Iris pigment epithelial cell (primary cell): ENCODE measurements around the gene TIMM22.
"Not testable (repeated sequence)": the region's sequence is repeated elsewhere in the genome, so short reads cannot be mapped to it uniquely, and the experiment has no call there.

Source experiments
- DNase-seq: peaks from one replicate; pipeline ENCODE4 v3.0.0-alpha.2; 2011; ENCODE audit warnings: low read depth

Gene TIMM22

DNA sequence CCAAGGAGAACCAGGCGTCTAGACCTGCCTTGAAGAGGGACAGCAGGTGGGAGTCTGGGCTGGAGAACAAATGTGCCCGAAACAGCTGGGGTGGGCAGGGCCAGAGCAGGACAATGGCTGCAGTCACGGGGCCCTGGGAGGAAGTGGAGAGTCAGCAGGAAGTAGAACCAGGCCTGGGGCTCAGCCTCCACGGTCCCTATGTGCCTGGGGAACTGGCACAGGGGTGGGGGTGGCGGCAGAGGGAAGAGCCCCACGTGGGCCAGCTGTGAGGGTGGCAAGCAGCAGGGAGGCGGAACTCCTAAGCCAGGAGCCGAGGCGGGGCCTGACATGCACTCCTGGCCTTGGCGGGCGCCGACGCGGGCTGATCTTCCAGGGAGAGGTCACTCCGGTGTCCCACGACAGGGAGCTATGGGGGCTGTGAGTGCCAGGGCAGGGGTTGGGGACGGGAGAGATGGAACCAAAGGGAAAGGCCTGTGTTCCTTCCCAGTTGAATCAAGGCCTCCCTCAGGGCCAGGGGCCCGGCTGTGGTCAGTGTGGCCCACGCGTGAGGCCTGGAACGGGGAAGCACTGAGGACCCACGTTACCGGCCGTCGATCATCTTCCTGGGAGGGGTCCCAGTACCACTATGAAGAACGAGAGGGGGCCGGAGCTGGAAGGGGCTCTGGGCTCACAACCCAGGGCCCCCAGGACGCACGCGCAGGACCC, 42.7 kb downstream of the TIMM22 start:
- DNase-seq: no peak

DNA sequence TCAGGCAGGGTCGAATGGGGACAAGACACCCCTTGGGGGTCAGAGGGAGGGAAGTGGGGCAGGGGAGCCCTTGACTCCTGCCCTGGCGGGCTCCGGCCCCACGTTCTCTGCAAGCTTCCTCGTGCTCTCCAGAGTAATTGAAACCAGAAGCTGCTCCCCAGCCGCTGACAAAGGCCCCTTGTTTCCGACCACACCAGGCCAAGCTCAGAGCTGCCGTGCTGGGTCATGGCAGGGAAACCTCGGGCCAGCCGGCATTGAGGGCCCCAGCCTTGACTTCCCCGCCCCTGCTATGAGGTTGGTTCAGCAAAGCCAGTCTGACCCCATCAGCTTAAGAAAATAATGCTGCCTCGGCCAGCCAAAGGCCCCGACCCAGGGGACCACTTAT, 43.3 kb downstream of the TIMM22 start:
- DNase-seq: no peak

DNA sequence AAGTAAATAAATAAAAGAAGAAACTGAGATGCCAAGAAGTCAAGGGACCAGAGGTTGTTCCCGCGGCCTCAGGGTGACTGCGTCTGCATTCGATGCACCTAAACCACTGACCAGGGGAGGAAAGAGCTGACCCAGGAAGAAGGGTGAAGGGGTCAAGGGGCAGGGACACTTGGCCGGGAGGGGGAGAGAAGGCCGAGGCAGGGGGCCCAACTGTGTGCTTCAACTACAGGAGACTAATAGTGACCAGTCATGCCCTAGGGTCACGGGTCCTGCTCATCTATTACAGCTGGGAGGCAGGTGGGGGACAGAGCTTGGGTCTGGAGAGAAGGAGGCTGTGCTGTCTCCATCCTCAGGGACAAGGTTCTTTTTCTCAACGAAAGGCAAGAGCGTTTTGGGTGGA, 44.8 kb downstream of the TIMM22 start:
- no peak for DNase-seq

DNA sequence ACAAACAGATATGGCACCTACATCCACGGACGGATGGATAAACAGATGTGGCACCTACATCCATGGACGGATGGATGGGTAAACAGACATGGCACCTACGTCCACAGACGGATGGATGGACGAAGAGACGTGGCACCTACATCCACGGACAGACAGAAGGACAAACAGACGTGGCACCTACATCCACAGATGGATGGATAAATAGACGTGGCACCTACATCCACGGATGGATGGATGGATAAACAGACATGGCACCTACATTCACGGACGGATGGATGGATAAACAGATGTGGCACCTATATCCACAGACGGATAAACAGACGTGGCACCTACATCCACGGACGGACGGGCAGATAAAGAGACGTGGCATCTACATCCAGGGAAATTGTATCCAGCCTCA, 45.6 kb downstream of the TIMM22 start:
- DNase-seq: no peak

DNA sequence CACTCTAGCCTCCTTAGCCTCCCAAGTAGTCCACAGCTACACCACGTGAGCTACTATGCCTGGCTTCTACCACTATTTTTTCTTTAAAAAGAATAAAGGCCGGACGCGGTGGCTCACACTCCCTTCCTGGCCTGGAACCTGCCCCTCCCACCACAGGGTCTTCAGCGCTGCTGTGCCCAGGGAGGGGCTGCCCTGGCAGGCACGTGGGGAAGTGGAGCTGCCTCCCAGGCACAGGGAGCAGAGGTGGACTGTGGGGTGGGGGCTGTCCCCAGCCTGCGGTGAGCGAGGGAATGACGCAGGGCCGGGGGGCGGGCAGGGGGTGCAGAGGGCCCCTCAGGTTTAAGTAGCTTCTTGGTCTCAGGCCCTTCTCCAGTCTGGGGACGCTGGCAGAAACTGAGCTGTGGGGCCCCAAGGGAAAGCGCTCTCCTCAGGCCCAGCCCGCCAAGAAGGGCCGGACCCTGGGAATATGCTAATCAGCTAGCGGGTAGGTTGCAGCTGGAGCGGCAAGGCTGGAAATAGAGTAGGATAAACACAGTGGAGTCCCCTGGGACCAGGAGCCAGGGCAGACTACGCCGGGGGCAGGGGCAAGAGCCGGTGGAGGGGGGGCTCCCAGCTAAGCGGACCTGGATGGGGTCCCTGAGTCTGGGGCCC, 46.8 kb downstream of the TIMM22 start:
- no peak for DNase-seq

DNA sequence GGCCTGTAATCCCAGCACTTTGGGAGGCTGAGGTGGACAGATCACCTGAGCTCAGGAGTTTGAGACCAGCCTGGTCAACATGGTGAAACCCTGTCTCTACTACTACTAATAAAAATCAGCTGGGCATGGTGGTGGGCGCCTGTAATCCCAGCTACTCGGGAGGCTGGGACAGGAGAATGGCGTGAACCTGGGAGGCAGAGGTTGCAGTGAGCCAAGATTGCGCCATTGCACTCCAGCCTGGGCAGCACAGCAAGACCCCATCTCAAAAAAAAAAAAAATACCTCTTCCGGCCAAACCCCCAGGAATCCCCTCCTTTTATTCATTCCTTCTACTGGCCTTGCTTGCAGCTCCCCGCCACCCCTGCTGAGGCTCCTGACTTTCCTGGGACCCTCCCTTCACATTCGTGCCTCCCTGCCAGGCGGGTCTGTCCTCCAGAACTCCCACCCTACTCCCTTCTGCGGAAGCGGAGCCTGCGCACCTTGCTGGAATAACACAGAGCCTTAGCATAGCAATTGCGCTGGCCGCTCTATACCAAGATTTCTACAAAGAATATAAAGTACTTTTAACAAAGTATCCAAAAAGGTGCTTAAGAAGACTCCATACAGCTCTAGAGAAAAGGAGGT, 47.6 kb downstream of the TIMM22 start:
- DNase-seq: not testable (repeated sequence)

DNA sequence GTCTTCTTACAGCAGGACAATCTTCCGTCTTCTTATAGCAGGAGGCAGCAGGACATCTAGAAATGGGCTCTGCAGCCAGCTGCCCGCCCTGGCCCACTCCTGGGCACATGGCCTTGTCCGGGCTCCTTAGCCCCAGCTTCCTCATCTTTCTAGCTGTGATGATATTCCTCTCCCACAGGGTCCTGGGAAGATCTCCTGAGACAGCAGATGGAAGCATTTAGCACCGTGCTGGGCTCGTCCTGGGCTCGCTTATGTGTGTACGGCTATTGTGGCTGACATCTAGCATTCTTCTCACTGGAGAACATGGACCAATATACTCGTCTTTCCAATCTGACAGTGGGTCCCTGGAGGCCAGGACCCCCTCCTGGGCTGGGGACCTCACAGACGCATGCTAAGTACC, 48.5 kb downstream of the TIMM22 start:
- no peak for DNase-seq

DNA sequence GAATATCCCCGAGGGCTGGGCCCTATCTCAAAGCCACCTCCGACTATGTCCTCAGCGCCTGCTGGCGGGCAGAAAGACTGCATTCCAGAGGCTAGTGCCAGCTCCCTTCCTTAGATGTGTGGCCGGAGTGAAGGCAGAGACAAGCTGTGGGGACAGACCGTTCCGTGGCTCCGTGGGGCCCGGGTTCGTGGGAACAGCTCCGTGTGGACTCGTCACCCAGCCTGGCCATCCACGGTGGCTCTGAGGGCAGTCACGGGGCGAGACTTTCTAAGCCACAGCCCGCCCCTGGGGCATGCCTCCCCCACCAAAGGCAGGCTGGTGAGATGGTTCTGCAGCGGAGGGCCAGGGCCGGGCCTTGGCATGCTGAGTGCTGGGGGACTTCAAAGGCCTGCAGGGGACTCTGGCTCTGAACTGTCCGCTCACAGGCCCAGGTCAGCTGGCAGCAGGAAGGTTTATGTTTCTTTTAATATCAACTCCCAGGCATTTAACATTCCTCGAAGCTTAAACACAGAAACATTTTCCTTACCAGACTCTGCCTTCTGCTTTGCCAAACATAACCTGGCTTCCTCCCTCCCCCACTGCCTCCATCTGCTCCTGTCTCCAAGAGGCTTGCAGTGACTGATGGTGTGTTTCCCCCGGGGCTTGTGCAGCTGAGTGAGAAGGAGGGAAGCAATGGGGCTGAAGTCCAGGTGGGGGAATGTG, 50.4 kb downstream of the TIMM22 start:
- DNase-seq: peak; percentile 53

DNA sequence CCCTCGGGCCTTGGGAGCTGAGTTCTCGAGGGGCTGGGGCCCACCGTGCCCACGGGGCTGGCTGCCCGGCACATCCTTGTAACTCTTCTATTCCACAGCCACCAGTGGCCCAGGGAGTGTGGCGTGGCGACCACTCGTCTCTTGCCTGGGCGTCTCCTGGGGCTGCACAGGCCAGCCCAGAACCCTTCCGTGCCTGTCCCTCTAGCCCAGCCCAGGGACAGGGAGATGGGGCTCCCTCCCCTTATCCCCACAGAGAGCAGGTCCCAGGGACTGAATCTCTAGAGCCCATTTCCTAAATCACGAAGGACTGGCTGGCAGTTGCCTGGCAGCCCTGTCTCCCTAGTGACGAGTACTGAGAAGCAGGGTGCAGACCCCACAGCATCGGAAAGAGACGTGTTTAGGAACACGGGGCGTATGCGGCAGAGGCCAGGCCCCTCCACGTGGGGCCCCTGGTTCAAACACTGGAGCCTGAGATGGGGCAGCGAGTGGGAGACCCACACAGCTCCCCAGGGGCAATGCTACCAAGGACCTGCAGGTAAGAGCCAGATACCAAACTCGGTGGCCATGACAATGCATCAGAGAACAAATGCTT, 51.0 kb downstream of the TIMM22 start:
- no peak for DNase-seq

DNA sequence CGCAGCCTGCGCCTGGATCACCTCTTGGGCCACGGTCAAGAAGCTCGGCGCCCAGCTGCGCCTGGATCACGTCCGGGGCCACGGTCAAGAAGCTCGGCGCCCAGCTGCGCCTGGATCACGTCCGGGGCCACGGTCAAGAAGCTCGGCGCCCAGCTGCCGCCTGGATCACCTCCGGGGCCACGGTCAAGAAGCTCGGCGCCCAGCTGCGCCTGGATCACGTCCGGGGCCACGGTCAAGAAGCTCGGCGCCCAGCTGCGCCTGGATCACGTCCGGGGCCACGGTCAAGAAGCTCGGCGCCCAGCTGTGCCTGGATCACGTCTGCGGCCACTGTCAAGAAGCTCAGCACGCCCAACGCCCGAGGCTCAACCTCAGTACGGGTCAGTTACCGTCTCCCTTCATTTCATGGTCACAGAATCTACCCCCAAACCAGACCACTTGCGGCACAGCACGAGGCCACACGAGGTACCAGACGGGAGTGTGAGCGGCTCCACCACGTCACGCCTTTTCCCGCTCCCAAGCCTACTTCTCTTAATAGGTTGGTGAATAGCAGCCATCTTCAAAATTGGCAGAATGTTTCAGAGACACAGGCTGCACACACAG, 51.7 kb downstream of the TIMM22 start:
- not testable (repeated sequence) for DNase-seq

DNA sequence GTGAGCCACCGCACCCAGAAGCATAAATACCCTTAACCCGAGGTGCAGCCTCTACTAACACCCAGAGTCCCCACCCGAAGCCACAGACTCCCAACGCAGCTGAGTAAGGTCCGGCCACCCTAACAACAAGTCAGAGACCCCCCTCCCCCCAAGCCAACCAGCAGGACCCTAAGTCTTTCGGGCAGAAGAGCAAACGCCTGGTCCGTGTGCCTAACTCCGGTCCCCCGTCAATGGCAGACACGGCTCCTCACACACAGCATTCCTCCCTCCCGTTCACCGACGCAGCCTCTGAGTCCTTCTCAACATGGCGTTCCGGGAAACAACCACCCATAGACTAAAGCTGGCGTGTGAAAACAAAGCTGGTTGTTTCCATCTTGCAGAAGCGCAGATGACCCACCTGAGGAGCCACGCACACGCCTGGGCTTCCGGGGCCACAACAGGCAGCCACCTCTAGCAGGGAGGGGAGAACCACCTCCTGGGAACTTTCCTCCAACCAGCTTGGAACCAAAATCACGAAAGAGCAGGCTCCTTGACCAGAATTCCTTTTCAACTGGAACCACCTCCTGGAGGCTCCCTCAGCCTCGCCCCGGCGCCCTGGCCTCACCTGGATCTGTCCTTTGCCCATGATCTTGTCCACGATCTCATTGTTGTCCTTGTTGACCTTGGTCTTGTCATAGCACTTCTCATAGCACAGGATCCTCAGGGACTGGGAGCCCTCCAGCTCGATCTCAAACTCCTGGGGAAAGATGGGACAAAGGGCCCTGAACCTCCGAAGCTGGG, 52.7 kb downstream of the TIMM22 start:
- no peak for DNase-seq

DNA sequence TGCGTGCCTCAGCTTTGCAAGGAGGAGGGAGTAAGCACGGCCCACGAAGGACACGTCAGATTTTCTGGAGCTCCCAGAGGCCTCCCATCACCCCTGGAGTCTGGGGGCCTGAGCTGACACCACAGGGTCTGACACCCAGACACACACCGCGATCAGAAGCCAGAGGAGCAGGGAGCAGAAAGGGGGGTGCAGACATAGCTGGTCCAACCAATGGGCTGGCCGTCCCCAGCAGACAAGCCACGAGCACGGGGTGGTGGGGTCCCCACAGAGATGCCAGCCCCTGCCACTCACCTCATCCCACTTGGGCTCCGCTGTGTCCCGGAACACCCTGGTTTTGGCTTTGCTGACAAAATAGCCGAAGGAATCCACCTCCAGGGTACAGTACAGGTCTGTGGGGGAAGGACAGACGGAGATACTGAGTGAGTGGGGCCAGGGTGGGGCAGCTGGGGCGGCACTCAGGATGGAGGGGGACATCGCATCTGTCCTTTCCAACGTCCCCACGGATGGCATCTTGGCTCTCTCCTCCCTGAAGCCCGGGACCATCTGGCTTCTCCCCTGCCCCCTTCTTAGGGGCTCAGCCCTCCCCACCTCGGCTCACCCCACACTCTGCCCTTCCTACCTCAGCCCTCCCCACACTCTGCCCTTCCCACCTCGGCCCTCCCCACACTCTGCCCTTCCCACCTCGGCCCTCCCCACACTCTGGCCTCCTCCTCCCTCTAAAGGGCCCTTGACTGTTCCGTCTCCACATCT, 53.5 kb downstream of the TIMM22 start:
- no peak for DNase-seq

DNA sequence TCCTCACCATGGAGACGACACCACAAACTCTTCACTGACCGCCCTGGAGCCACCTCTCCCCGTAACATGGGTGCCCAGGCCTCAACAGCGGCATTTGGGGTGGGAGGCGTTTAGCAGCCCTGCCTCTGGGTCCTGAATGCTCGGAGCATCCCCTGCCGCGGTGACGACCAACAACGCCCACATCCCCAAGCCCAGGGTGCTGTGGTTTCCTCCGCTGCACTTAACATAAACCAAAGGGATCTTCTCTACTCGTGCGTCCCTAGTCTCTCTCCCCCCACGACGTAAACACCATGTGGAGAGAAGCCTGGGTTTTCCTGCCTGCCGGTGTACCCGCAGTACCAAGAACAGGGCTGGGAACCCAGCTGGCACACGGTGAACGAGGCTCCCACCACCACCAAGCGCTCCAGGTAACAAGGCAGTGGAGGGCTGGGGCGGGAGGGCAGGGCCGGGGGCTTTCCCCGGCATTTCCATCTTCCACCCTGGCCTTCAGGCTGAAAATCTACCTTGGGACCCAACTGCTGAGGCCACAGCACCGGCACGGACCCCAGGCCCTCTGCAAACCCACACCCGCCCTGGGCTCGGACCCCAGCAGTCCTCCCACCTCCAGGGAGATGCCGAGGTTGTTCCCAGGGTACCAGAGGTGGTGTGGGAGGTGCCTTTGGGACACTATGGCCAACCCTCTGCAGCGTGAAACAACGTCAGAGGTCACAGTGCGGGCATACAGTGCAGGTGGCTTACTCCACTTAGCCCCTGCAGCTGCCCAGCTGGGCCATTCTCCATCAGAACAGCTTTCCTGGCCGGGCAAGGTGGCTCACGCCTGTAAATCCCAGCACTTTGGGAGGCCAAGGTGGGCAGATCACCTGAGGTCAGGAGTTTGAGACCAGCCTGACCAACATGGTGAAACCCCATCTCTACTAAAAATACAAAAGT, 54.3 kb downstream of the TIMM22 start:
- DNase-seq: no peak
